Measurements from ENCODE around the gene PHF11.

PHF11 gene

DNA sequence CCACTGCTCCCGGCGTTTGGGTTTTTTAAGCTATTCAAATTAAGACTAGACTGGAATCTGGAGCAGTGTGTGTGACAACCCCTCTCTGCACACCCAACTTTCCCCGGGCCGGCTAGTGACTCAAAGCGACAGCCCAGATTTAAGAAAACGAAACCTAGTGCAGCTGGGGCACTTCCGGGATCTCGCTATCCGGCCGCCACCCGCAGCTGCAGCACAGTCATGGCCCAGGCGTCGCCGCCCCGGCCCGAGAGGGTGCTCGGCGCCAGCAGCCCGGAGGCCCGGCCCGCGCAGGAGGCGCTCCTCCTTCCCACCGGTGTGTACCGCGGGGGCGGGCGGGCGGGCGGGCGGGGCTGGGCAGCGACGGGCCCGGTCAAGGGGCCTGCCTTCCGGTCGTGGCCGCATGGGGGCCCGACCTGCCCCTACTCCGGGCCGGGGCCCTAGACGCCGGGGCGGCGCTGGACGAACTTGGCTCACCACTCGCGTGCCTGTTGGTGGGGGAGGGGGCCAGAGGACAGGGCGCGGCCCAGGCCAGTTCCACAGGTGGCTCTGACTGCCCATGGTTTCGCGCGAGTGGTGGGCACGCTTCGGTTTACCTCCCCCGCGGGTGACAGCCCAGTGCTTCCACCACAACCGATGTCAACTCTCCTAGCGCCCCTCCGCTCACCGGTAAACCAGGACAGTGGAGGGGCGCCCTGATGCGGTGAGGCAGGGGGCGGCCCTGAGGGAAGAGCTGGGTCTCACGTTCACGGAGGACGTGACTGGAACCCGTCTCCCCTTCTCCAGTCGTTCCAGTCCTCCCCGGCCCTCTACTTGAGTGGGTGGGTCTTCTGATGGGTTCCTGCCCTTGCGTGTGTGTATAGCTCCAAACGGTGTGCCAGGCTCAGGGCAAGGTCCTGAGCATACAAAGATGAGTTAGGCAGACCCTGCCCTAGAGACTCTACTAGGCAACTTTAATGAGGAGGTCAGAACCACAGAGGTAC lies at the start of gene PHF11:
TSS of gene PHF11 (plus strand) at position 171 of the 980 bp plus-strand sequence. CDS start at position 220, 49 bp downstream.
- DNase-seq (ENCODE audit: low read depth), result peak; percentile 82

DNA sequence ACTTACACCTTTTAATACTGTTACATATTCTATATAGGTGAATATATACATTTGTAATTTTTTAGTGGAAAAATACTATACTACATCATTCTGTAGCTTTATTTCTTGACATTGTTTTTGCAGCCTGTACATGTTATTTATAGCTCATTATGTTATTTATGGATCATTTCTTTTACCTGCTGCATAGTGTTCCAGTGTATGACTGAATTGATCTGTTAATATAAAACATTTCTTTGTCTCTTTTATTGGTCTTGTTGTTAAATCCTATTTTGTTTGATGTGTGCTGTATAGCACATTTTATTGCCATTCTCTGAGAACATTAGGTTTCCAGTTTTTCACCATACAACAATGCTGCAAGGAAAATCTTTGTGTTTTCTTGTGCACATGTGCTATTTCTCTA lies 49.3 kb upstream of the PHF11 start:
- no peak for DNase-seq (ENCODE audit: low read depth)

DNA sequence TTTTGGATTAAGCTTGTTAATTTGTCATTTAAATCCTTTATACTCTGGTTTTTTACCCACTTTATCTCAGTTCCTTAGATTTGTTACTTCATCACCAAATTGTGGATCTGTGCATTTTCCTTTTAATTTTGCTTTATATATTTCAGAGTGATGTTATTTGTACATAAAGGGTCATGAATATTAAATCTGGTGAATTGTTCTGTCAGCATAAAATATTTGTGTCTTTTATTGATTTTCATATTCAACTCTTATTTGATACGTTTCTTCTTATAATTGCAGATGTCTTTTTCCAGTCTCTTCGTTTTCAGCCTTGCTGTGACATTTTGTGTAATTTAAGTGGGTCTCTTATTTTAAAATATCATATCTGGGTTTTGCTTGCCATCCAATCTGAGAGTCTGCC lies 47.0 kb upstream of the PHF11 start:
- no peak for DNase-seq (ENCODE audit: low read depth)

- DNase-seq (ENCODE audit: low read depth), result no peak
Measured at GRCh38 chr13:49450105-49450819, 45.5 kb upstream of the PHF11 start.

- DNase-seq (ENCODE audit: low read depth), result no peak
Measured at GRCh38 chr13:49452725-49453457, 42.9 kb upstream of the PHF11 start.

- no peak for DNase-seq (ENCODE audit: low read depth)
Measured at GRCh38 chr13:49453465-49453864, 42.3 kb upstream of the PHF11 start.

DNA sequence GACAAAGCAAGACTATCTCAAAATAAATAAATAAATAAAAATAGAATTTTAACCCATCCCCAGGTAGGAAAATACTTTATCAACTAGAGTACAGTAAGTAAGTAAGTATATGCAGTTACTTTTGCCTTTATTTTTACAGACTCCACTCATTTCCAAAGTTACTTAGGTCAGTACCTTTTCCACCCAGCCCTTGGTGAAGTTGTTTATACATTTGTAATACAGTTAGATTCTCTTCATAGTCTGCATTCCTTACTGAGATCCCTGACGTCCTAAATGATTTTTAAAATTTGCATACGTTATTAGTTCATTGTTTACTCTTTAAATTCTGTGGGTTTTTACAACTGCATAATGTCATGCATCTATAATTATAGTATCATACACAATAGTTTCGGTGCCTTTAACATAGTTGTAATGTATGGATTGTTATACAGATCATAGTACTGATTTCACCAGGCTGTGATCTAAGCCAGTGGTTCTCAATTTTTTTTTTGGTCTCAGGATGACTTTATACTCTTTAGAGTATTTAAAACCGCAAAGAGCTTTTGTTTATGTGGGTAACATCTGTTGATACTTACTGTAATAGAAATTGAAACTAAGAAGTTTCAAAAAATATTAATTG lies 41.3 kb upstream of the PHF11 start:
- DNase-seq (ENCODE audit: low read depth), result no peak

GRCh38 chr13:49455007-49455398 lies 40.8 kb upstream of the PHF11 start:
- DNase-seq (ENCODE audit: low read depth), result no peak

GRCh38 chr13:49456156-49456555 lies 39.6 kb upstream of the PHF11 start:
- DNase-seq (ENCODE audit: low read depth), result no peak

- DNase-seq (ENCODE audit: low read depth), result no peak
Measured at GRCh38 chr13:49457221-49457620, 38.5 kb upstream of the PHF11 start.

DNA sequence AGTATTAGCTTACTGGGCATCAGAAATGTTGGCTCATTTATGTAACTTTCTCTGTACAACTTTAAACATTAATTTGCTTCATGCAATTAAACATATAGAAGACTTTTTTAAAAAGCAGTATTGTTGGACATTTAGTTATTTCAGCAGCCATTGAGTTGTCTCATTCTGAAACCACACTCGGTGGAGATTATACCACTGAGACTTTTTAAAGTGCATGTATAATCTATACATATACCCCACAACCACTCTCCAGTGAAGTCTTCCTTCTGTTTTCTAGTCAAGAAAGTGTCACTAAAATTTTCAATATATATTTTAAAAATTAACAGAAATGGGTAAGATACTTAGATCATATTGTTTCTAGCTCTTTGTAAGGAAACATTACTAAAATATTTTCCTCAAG lies 36.2 kb upstream of the PHF11 start:
- DNase-seq (ENCODE audit: low read depth), result no peak

GRCh38 chr13:49464085-49464484 lies 31.7 kb upstream of the PHF11 start:
- DNase-seq (ENCODE audit: low read depth), result no peak

DNA sequence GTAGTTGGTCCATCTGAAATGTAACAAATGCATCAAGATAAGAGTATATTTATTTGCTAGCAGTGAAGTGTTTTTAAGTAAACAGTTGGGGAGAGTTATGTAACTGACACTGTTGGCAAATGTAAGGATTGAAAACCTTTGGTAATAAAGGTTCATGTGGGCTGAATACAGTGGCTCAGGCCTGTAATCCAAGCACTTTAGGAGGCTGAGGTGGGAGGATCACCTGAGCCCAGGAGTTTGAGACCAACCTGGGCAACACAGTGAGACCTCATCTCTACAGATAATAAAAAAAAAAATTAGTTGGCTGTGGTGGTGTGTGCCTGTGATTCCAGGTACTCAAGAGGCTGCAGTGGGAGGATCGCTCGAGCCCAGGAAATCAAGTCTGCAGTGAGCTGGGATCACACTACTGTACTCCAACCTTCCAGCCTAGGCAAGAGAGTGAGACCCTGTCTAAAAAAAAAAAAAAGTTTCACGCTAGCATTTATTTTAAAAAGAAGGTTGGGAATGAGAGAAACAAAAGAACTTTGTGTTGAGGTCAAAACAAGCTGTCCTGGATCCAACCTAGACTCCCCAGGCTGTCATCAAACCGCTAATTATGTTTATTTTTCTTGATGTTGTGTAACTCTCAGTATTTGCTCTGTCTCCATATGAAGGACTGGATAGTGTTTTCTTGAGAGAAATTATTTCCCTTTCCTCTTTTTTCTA lies 31.0 kb upstream of the PHF11 start:
- DNase-seq (ENCODE audit: low read depth), result no peak

DNA sequence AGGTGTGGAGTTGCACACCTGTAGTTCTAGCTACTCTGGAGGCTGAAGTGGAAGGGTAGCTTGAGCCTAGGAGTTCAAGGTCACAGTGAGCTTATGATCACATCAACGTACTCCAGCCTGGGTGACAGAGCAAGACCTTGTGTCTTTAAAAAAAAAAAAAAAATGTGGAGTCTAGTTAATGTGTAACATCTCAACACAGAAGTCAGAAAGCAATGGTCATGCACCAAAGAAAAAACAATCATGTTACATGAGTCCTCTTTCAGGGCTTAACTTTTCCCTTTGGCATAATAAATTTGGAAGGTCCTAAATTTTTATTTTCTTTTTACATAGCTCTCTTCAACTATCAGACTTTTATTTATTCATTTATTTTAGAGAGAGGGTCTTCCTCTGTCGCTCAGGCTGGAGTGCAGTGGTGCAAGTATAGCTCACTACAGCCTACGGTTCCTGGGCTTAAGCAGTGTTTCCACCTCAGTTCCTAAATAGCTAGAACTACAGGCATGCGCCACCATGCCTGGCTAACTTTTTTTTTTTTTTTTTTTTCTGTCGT lies 29.4 kb upstream of the PHF11 start:
- no peak for DNase-seq (ENCODE audit: low read depth)

DNA sequence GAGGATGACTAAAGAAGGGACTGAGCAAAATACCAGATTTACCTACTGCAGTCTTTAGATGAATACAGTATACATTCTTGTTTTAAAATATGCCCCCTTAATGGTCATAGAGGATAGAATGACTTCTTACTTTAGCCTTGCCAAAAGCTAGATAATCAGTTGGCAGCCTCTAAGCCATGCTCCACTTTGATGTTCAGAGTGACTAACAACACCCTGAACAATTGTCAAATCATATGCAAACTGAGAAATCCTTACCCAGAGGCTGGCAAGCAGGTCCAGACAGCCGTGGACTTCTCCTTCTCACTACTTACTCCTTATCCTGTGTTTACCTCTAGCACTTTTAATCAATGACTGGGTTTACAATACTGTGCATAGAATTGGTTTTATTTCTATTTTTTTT lies 23.6 kb upstream of the PHF11 start:
- DNase-seq (ENCODE audit: low read depth), result no peak

GRCh38 chr13:49476529-49476928 lies 19.2 kb upstream of the PHF11 start:
- DNase-seq (ENCODE audit: low read depth), result no peak

DNA sequence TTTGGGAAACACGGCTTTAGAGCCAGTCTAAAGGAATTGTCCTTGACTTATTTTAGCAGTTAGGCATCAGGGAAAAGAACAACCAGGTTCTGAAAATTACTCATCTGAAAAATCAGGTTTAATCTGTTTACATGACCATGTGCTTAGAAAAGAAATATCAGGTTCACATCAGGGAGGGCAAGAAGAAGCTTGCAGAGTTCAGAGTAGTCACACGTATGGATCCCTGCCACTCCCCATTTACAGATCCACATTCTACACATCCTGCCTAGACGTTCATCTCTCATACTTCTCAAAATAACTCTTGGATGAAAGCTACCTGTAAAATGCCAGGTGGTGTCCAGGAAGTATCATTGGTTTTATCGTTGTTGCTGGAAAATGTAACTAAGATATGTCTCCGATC lies 14.0 kb upstream of the PHF11 start:
- DNase-seq (ENCODE audit: low read depth), result no peak

- DNase-seq (ENCODE audit: low read depth), result no peak
Measured at GRCh38 chr13:49488563-49488962, 7.2 kb upstream of the PHF11 start.

DNA sequence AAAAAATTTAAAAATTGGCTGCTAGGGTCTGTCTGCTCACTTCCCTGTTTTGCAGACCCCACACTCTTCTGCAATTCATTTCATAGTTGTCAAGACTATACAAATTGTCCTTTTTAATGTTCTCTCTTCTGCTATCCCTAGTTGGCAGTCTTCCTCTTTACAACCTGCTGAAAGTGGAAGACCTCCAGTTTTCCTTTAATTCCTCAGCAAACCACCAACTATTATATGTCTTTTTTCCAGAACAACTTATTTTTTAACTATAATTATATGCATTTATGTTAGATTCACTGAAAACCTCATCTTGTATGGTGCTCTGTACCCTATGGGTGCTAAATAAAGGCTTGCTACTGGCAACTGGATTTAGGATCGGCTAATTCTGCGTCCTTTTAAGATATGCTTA lies 1.1 kb upstream of the PHF11 start:
- no peak for DNase-seq (ENCODE audit: low read depth)

GRCh38 chr13:49496837-49497236 lies 1.1 kb downstream of the PHF11 start:
- DNase-seq (ENCODE audit: low read depth), result peak; percentile 53

DNA sequence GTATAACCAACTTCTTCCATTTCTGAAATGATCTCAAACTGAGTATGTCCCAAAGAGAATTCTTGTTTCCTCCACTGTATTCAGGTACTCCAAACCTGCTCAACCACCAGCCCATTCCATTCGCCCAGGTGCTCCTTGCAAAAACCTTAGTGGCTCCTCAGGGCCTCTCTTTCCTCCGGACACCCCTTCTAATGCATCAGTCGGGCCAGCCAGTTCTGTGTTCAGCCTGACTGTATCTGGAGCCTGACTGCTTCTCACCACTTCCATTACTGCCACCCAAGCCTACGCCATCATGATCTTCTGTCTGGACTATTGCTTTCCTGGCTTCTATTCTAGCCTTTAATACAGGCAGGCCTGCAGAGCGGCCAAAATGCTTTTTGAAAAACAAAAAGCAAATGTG lies 1.5 kb downstream of the PHF11 start:
- DNase-seq (ENCODE audit: low read depth), result no peak
